ENCODE measurements around the gene CHD8.
"Not testable (repeated sequence)": the region's sequence is repeated elsewhere in the genome, so short reads cannot be mapped to it uniquely, and the experiment has no call there.

Gene CHD8

DNA sequence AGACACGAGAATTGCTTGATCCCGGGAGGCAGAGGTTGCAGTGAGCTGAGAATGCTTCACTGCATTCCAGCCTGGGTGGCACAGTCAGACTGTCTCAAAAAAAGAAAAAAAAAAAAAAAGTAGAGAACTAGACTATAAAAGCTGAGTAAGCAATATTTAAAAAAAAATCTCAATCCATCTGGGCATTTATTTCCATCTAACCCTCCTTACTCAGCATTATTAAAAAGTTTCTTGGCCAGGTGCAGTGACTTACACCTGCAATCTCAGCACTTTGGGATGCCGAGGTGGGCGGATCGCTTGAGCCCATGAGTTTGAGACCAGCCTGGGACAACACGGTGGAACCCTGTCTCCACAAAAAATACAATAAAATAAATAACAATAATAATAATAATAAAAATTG is 76.6 kb downstream of the CHD8 start:
- peak overlapping the region; percentile 41; the same call in 1 of the 2 replicates for H3K4me2 ChIP-seq (ENCODE audit: low read depth, low read length)
- no peaks in the 10 kb centered on the region for H4K20me1 ChIP-seq (ENCODE audit: insufficient read depth, low read length)
- no peaks in the 10 kb centered on the region for H3K4me1 ChIP-seq (ENCODE audit: low read length)
- peak overlapping the region; percentile 61; the same call in 1 of the 2 replicates for H3K27ac ChIP-seq (ENCODE audit: low read length)
- no peak overlapping the region; the same call in 1 of the 2 replicates for H3K9ac ChIP-seq (ENCODE audit: low read length)
- no peaks in the 10 kb centered on the region for H3K27me3 ChIP-seq (replicated peaks; ENCODE audit: insufficient read depth, low read length)
- H3K79me2 ChIP-seq (ENCODE audit: low read length), result peaks cover 93% of the 10 kb centered on the region
- no peaks in the 10 kb centered on the region; the same call in 1 of the 2 replicates for H3K36me3 ChIP-seq (replicated peaks; ENCODE audit: insufficient read depth, low read length)
- no peak overlapping the region for H3K4me3 ChIP-seq (ENCODE audit: low read length)
- no peaks in the 10 kb centered on the region for H3K9me3 ChIP-seq (replicated peaks; ENCODE audit: insufficient read depth, low read length)
- no peaks in the 10 kb centered on the region for H3K9me2 ChIP-seq (replicated peaks; ENCODE audit: insufficient read depth, low read length)
- H2AFZ ChIP-seq (ENCODE audit: low read length), result no peak overlapping the region
- H3F3A ChIP-seq (ENCODE audit: insufficient read depth, low read length), result peaks cover 21% of the 10 kb centered on the region
- TF ChIP-seq EZH2phosphoT487 (IDR thresholded peaks at IDR 0.05; ENCODE audit: low read length), result no peak
- TF ChIP-seq EZH2 (optimal IDR thresholded peaks at IDR 0.05; ENCODE audit: low read depth, low read length), result no peak
- TF ChIP-seq, protein P1, sequence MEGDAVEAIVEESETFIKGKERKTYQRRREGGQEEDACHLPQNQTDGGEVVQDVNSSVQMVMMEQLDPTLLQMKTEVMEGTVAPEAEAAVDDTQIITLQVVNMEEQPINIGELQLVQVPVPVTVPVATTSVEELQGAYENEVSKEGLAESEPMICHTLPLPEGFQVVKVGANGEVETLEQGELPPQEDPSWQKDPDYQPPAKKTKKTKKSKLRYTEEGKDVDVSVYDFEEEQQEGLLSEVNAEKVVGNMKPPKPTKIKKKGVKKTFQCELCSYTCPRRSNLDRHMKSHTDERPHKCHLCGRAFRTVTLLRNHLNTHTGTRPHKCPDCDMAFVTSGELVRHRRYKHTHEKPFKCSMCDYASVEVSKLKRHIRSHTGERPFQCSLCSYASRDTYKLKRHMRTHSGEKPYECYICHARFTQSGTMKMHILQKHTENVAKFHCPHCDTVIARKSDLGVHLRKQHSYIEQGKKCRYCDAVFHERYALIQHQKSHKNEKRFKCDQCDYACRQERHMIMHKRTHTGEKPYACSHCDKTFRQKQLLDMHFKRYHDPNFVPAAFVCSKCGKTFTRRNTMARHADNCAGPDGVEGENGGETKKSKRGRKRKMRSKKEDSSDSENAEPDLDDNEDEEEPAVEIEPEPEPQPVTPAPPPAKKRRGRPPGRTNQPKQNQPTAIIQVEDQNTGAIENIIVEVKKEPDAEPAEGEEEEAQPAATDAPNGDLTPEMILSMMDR (IDR thresholded peaks at IDR 0.05; ENCODE audit: low read length), result no peak
- DNase-seq, result peak; percentile 83

DNA sequence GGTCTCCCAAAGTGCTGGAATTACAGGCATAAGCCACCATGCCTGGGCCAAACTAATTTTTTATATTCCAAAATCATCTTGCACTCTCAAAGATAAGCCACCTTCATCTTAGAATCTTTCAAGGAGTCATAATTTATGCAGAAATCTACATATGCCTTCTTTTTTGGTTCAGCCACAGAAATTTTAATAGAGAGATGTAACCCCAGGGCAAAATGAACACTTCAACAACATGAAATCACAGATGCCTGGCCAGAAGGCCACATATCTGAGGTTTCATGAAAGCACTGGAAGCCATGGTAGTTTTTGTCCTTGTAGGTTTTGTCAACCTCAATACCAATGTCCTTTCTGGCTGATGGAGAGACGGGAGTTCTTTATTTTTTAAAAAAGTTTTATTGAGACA is 81.9 kb downstream of the CHD8 start:
- Histone ChIP-seq H3K4me3 (ENCODE audit: low read length) (no peak overlapping the region), H3K9me2 (replicated peaks; ENCODE audit: insufficient read depth, low read length) (no peaks in the 10 kb centered on the region), H3K9me3 (replicated peaks; ENCODE audit: insufficient read depth, low read length) (no peaks in the 10 kb centered on the region), H3K36me3 (replicated peaks; ENCODE audit: insufficient read depth, low read length) (no peaks in the 10 kb centered on the region; the same call in 1 of the 2 replicates), H3K27me3 (replicated peaks; ENCODE audit: insufficient read depth, low read length) (no peaks in the 10 kb centered on the region), H3K4me1 (ENCODE audit: low read length) (no peaks in the 10 kb centered on the region), H3F3A (ENCODE audit: insufficient read depth, low read length) (peaks cover 3% of the 10 kb centered on the region; the same call in 1 of the 2 replicates), H3K79me2 (ENCODE audit: low read length) (peaks cover 67% of the 10 kb centered on the region), H3K4me2 (ENCODE audit: low read depth, low read length) (no peak overlapping the region), H3K9ac (ENCODE audit: low read length) (no peak overlapping the region), H2AFZ (ENCODE audit: low read length) (no peak overlapping the region), H3K27ac (ENCODE audit: low read length) (no peak overlapping the region), H4K20me1 (ENCODE audit: insufficient read depth, low read length) (no peaks in the 10 kb centered on the region)
- TF ChIP-seq EZH2 (optimal IDR thresholded peaks at IDR 0.05; ENCODE audit: low read depth, low read length), result no peak
- TF ChIP-seq, protein P1 (IDR thresholded peaks at IDR 0.05; ENCODE audit: low read length), result no peak
- no peak for TF ChIP-seq EZH2phosphoT487 (IDR thresholded peaks at IDR 0.05; ENCODE audit: low read length)
- no peak for DNase-seq

- DNase-seq; H3K4me1 ChIP-seq (ENCODE audit: low read length); H3K9me3 ChIP-seq (replicated peaks; ENCODE audit: insufficient read depth, low read length); H3K9me2 ChIP-seq (replicated peaks; ENCODE audit: insufficient read depth, low read length); H2AFZ ChIP-seq (ENCODE audit: low read length); H3K27ac ChIP-seq (ENCODE audit: low read length); H3F3A ChIP-seq (ENCODE audit: insufficient read depth, low read length); H4K20me1 ChIP-seq (ENCODE audit: insufficient read depth, low read length); H3K27me3 ChIP-seq (replicated peaks; ENCODE audit: insufficient read depth, low read length); H3K4me2 ChIP-seq (ENCODE audit: low read depth, low read length); H3K9ac ChIP-seq (ENCODE audit: low read length); H3K36me3 ChIP-seq (replicated peaks; ENCODE audit: insufficient read depth, low read length); H3K4me3 ChIP-seq (ENCODE audit: low read length): not testable (repeated sequence)
- peaks cover 61% of the 10 kb centered on the region for H3K79me2 ChIP-seq (ENCODE audit: low read length)
Measured at GRCh38 chr14:21372814-21373213, 83.1 kb downstream of the CHD8 start.

GRCh38 chr14:21369949-21370679 is 85.8 kb downstream of the CHD8 start:
- no peak for DNase-seq
- Histone ChIP-seq H3K79me2 (ENCODE audit: low read length) (peaks cover 36% of the 10 kb centered on the region), H3K9me2 (replicated peaks; ENCODE audit: insufficient read depth, low read length) (no peaks in the 10 kb centered on the region), H3K27me3 (replicated peaks; ENCODE audit: insufficient read depth, low read length) (no peaks in the 10 kb centered on the region), H3K4me1 (ENCODE audit: low read length) (no peaks in the 10 kb centered on the region), H3K4me2 (ENCODE audit: low read depth, low read length) (no peak overlapping the region), H2AFZ (ENCODE audit: low read length) (no peak overlapping the region), H3K9ac (ENCODE audit: low read length) (no peak overlapping the region), H3K9me3 (replicated peaks; ENCODE audit: insufficient read depth, low read length) (no peaks in the 10 kb centered on the region), H4K20me1 (ENCODE audit: insufficient read depth, low read length) (no peaks in the 10 kb centered on the region), H3K36me3 (replicated peaks; ENCODE audit: insufficient read depth, low read length) (no peaks in the 10 kb centered on the region; the same call in 1 of the 2 replicates), H3K4me3 (ENCODE audit: low read length) (no peak overlapping the region), H3K27ac (ENCODE audit: low read length) (no peak overlapping the region), H3F3A (ENCODE audit: insufficient read depth, low read length) (no peaks in the 10 kb centered on the region)
- TF ChIP-seq EZH2phosphoT487 (IDR thresholded peaks at IDR 0.05; ENCODE audit: low read length), result no peak
- TF ChIP-seq, protein P1 (IDR thresholded peaks at IDR 0.05; ENCODE audit: low read length), result no peak
- no peak for TF ChIP-seq EZH2 (optimal IDR thresholded peaks at IDR 0.05; ENCODE audit: low read depth, low read length)

Measured in MM.1S (cell line).